ENCODE data around the gene DUOX1.

Gene DUOX1

GRCh38 chr15:45106002-45106790, 23.6 kb upstream of the DUOX1 start:
- DNase-seq (ENCODE audit: low spot score) = no peak

DNA sequence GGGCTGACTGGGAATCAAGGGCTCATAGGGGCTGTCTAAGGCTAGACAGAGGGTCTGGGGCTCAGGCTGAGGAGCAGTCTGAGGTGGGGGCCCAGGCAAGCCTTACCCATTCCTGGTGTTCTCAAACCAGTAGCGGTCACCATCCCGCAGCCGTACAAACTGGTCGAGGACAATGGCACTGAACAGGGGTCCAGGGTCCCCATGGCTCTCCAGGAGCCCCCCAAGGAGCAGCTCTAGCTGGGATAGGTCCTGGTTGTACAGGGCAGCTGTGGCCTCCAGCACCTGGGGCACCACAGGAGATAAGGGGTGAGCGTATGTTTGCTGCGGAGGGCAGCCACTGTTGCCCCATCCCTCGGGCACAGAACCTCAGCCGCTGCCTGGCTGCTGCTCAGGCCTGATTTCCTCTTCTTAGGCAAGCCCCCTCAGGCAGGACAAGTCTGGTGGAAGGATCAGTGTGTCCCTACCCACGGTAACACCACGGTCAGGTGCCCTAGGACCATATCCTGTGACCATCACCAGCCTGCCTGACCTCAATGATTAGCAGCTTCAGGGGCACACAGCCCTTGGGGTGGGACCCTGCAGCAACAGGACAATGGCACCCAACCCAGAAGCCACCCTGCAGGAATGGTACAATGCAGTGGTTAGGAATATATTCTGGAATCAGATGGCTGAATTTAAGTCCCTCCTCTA, 21.7 kb upstream of the DUOX1 start:
- DNase-seq (ENCODE audit: low spot score) = no peak

GRCh38 chr15:45110256-45110820, 19.5 kb upstream of the DUOX1 start:
- DNase-seq (ENCODE audit: low spot score) = no peak

DNA sequence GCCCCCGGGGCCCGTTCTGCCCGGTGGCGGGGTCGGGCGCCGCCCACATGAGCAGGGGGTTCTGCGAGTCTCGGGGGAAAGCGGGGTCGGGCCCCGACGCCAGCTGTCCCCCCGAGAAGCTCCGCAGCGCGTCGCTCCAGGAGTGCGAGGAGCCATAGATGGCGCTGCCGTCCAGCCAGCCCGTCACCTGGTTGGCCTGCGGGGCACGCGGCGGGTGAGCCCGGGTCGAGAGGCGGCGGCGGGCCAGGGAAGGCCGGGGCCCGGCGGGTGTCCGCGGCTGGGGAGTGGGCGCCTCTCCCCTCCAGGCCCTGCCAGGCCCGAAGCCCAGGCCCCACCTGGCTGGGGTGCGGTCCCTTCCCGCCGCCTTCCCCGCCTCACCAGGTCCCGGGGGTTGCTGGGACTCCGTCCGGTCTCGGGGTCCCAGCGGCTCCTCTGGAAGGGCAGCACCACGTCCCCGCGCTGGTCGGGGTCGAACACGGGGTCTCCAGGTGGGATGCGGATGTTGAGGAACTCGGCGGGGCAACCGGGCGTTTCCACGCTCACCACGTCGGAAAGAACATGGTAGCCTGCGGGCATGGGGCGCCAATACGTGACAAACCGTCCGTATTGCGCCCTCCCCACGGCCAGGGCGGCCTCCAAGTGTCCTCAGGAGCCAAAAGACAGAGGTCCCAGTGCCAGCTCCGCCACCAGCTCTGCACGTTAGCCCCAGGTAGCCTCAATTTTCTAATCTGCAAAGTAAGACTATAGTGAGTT, 18.2 kb upstream of the DUOX1 start:
- DNase-seq (ENCODE audit: low spot score) = no peak

- no peak for DNase-seq (ENCODE audit: low spot score)
Observed at GRCh38 chr15:45112143-45112590, 17.6 kb upstream of the DUOX1 start.

GRCh38 chr15:45112591-45113379, 17.0 kb upstream of the DUOX1 start:
- no peak for DNase-seq (ENCODE audit: low spot score)

GRCh38 chr15:45113380-45113990, 16.3 kb upstream of the DUOX1 start:
- DNase-seq (ENCODE audit: low spot score) = no peak

GRCh38 chr15:45114076-45114750, 15.6 kb upstream of the DUOX1 start, which contains the start of the genes DUOX2 and DUOXA2:
Gene DUOX2, minus strand, starts transcription at chr15:45114172. Its CDS starts 761 bp downstream, at chr15:45113411.
Gene DUOXA2, plus strand, starts transcription at chr15:45114326. Its CDS starts 280 bp downstream, at chr15:45114606.
- no peak for DNase-seq (ENCODE audit: low spot score)

DNA sequence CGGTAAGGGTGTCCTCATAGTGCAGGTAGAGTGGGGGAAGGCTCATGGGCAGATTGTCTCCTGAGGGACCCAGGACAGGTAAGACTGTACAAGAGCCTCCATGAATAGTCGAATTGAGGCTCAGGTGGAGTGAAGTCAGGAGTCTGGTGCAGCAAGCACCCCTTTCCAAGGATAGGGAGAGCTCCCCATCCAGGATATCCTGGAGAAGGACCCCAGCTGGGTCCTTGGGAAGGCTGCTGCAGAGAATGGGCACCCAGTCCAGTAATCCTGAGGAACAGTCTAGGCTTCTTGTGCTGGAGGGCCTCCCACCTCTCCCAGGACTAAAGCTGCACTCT, 15.1 kb upstream of the DUOX1 start:
- DNase-seq (ENCODE audit: low spot score) = no peak

DNA sequence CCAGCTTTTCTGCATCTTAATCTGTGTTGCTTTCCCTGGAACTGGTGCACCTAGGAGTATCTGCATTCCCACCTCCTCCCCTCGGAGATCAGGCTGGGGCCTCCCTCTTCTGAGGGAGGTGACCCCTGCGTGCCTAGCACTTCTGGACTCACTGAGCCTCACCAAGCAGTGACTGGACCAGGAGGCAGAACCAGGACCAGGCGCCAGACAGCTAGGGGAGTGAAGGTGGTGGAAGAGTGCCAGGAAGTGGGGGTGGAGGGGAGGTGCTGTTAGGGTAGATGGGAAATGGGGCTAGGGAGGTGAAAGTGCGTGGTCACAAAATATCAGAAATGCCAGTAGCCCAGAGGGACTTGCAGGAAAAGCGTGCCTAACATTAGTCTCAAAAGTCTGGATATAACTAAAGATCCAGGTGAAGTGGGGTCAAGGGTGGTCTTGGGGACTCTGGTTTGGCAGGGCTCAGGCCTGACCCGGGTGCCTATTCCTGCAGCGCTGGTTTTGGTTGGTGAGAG, 14.4 kb upstream of the DUOX1 start:
- DNase-seq (ENCODE audit: low spot score) = no peak

DNA sequence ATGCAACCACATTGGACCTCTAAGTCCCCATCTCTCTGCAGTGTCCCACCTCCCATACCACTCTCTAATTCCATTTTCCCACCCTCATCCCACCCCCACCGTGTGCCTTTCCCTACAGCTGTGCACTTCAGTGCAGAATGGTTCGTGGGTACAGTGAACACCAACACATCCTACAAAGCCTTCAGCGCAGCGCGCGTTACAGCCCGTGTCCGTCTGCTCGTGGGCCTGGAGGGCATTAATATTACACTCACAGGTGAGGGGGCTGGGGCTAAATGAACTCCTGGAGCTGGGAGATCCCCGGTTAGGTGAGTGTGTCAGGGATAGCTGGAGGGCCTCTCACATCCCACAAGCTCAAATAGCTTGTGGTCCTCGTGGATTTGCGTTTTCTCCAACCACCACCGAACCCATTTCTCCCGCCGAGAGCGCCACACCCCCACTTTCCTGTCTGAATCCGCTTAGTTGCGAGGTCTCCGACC, 13.8 kb upstream of the DUOX1 start:
- no peak for DNase-seq (ENCODE audit: low spot score)

DNA sequence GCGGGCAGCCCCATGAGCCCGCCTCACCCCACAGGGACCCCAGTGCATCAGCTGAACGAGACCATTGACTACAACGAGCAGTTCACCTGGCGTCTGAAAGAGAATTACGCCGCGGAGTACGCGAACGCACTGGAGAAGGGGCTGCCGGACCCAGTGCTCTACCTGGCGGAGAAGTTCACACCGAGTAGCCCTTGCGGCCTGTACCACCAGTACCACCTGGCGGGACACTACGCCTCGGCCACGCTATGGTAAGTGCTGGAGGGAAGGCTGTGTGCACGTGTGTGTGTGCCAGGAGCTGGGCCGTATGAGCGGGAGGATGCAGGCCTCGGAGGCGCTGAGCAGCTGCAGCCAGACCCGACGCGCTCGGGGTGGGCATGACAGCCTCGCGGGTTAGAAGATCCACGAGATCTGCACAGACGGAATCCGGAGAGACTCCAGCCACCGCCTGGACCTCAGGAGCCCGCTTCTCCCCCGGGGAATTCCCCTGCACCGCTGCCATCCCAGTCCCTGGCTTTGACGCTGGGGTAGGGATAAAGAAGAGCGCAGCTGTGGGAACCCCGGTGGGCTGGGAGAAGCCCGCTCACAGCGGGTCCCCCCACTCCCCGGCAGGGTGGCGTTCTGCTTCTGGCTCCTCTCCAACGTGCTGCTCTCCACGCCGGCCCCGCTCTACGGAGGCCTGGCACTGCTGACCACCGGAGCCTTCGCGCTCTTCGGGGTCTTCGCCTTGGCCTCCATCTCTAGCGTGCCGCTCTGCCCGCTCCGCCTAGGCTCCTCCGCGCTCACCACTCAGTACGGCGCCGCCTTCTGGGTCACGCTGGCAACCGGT, 13.1 kb upstream of the DUOX1 start:
- no peak for DNase-seq (ENCODE audit: low spot score)

- DNase-seq (ENCODE audit: low spot score) = no peak
Observed at GRCh38 chr15:45117308-45118130, 12.3 kb upstream of the DUOX1 start.

GRCh38 chr15:45118131-45118588, 11.6 kb upstream of the DUOX1 start:
- peak; percentile 90 for DNase-seq (ENCODE audit: low spot score)

DNA sequence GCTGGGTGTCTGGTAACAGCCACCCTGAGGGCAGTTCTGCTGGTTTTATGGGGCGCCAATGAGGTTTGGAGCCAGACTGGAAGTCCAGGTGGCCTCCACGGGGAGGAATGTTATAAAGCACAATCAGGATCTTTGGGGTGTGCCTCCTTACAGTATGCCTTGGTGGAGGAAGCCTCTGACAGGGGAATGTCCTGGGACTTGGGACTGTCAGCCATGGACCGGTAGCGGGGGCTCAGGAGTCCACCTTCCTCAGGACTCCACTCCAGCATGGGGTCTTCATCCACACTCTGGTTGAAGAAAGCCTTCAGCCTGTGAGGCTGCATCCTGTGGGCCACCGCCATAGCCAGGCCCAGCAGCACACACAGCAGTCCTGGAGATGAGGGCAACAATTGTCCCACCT, 10.8 kb upstream of the DUOX1 start:
- DNase-seq (ENCODE audit: low spot score) = no peak

DNA sequence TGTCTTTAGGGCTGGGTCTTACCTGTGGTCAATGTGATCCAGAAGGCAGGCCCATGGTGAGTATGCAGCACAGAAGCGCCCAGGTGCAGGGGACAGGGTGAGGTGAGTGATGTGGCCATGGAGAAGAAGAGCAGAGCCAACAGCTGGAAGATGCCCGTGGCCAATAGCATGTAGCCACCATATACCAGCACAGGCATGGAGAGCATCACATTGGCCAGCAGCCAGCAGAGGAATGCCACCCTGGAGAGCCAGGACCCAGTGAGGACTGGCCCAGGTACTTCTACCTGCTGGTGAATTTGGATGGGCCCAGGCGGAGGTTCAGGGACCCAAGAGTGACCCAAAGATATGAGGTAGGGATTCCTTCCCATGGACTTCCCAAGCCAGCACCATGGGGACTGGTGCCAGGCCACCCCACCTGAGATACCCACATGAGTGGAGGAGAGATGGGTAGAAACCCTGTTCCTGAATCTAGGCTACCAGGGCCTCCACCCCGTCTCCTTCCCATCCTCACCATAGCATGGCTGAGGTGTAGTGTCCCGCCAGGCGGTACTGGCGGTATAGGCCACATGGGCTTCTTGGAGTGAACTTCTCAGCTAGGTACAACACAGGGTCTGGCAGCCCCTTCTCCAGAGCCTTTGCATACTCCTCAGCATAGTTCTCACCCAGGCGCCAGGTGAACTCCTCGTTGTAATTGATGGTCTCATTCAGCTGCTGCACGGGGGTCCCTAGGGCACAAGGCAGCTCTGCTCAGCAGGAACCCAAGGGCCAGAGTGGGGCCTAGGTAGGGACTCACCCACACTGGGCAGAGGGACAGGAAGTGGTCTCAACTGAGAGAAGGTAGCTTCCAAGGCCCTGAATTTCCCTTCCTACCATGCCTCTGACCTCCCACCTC, 9.5 kb upstream of the DUOX1 start:
- DNase-seq (ENCODE audit: low spot score) = no peak

- no peak for DNase-seq (ENCODE audit: low spot score)
Observed at GRCh38 chr15:45121020-45121419, 8.8 kb upstream of the DUOX1 start.
